IMR-90 (cell line): ENCODE measurements around the gene EME2. TPM values are rescaled to one million over a fixed set of nuclear protein-coding genes. Genes with fewer than 3 reads are reported as not detected.

ENCODE experiments used
- ATAC-seq: fragments of 200-7000 bp; cut with Tn5 transposase; 2 replicates; pipeline ENCODE4 v1.9.1; 2020; ENCODE audit warnings: low read depth, mild to moderate bottlenecking, moderate library complexity
- BruUV-seq: library from RNA; stranded (reverse); fragments of 400-500 nt; replicated peaks from 2 replicates; lab custom pipeline; 2021; lab: Mats Ljungman, UMichigan
- CTCF ChIA-PET: fragments of 300-600 bp; formaldehyde crosslinking; extraction: SDS; loops from one replicate; lab custom pipeline; 2021; ENCODE audit warnings: antibody characterized with exemption; lab: Yijun Ruan, JAX
- POLR2A ChIA-PET: fragments of 300-600 bp; sonication (Branson Sonifier 250); formaldehyde crosslinking; loops from one replicate; lab custom pipeline; 2022; ENCODE audit warnings: antibody characterized with exemption; ENCODE audit not compliant: unreplicated experiment; lab: Charles Lee
- DNase-seq: peaks from one replicate; pipeline ENCODE4 v3.0.0; 2013
- H2AFZ ChIP-seq: replicated peaks from 2 replicates; pipeline ENCODE3; 2013; ENCODE audit warnings: low read length, mild to moderate bottlenecking; ENCODE audit not compliant: poor library complexity
- H2AK5ac ChIP-seq: 2 replicates; pipeline ENCODE4 v1.6.1; 2013; ENCODE audit warnings: low read depth, low read length, inconsistent platforms
- H2AK9ac ChIP-seq: replicated peaks from 2 replicates; pipeline ENCODE3; 2013; ENCODE audit warnings: mild to moderate bottlenecking, low read depth, low read length, moderate library complexity; ENCODE audit not compliant: poor library complexity
- H2BK120ac ChIP-seq: 2 replicates; pipeline ENCODE4 v1.6.1; 2013; ENCODE audit warnings: low read depth, low read length, inconsistent platforms
- H2BK15ac ChIP-seq: 3 replicates; pipeline ENCODE4 v1.6.1; 2013; ENCODE audit warnings: low read depth, low read length, inconsistent platforms
- H2BK20ac ChIP-seq: 2 replicates; pipeline ENCODE4 v1.6.1; 2013; ENCODE audit warnings: low read depth, mild to moderate bottlenecking, inconsistent platforms, low read length, moderate library complexity
- H2BK5ac ChIP-seq: 2 replicates; pipeline ENCODE4 v1.6.1; 2013; ENCODE audit warnings: mild to moderate bottlenecking, low read depth, low read length, inconsistent platforms; ENCODE audit not compliant: poor library complexity, severe bottlenecking
- H3K14ac ChIP-seq: replicated peaks from 2 replicates; pipeline ENCODE4 v1.6.1; 2013; ENCODE audit warnings: low read depth, low read length, inconsistent platforms
- H3K18ac ChIP-seq: 2 replicates; pipeline ENCODE4 v1.6.1; 2013; ENCODE audit warnings: low read depth, low read length, control low read depth
- H3K23ac ChIP-seq: 2 replicates; pipeline ENCODE4 v1.6.1; 2013; ENCODE audit warnings: low read depth, low read length, inconsistent platforms
- H3K27ac ChIP-seq: 2 replicates; pipeline ENCODE4 v1.5.1; 2013; ENCODE audit warnings: mild to moderate bottlenecking, control low read depth, low read length; ENCODE audit not compliant: insufficient read depth
- H3K27me3 ChIP-seq: 2 replicates; pipeline ENCODE4 v1.6.1; 2013; ENCODE audit warnings: low read length; ENCODE audit not compliant: control insufficient read depth, insufficient read depth
- H3K36me3 ChIP-seq: 2 replicates; pipeline ENCODE4 v1.6.1; 2013; ENCODE audit warnings: low read length, mixed read lengths; ENCODE audit not compliant: control insufficient read depth, insufficient read depth
- H3K4ac ChIP-seq: 2 replicates; pipeline ENCODE4 v1.6.1; 2013; ENCODE audit warnings: low read depth, low read length, inconsistent platforms
- H3K4me1 ChIP-seq: 2 replicates; pipeline ENCODE4 v1.6.1; 2013; ENCODE audit warnings: low read length, mixed read lengths; ENCODE audit not compliant: control insufficient read depth, insufficient read depth
- H3K4me2 ChIP-seq: 2 replicates; pipeline ENCODE4 v1.6.1; 2013; ENCODE audit warnings: low read depth, mild to moderate bottlenecking, control low read depth, low read length, moderate library complexity
- H3K4me3 ChIP-seq: 2 replicates; pipeline ENCODE4 v1.5.1; 2013; ENCODE audit warnings: low read depth, mild to moderate bottlenecking, control low read depth, low read length, moderate library complexity; ENCODE audit not compliant: insufficient read depth
- H3K56ac ChIP-seq: 2 replicates; pipeline ENCODE4 v1.6.1; 2013; ENCODE audit warnings: low read length, inconsistent platforms; ENCODE audit not compliant: insufficient read depth; ENCODE audit errors: extremely low read depth
- H3K79me1 ChIP-seq, 2 experiments: 2 replicates each; pipeline ENCODE4 v1.6.1; 2013; ENCODE audit warnings: low read length in 2 of 2, inconsistent platforms in 1 of 2, low read depth in 1 of 2
- H3K9ac ChIP-seq: 2 replicates; pipeline ENCODE4 v1.6.1; 2013; ENCODE audit warnings: low read depth, low read length, control low read depth
- H3K9me1 ChIP-seq: 2 replicates; pipeline ENCODE4 v1.6.1; 2013; ENCODE audit warnings: low read length, inconsistent platforms; ENCODE audit not compliant: insufficient read depth
- H3K9me3 ChIP-seq: 2 replicates; pipeline ENCODE4 v1.6.1; 2013; ENCODE audit warnings: low read length; ENCODE audit not compliant: control insufficient read depth, insufficient read depth
- H4K20me1 ChIP-seq: 2 replicates; pipeline ENCODE4 v1.6.1; 2013; ENCODE audit warnings: low read length, inconsistent platforms; ENCODE audit not compliant: insufficient read depth
- H4K5ac ChIP-seq: 2 replicates; pipeline ENCODE4 v1.6.1; 2013; ENCODE audit warnings: mild to moderate bottlenecking, low read depth, low read length, control low read depth
- H4K8ac ChIP-seq, 2 experiments: 2 replicates each; pipeline ENCODE4 v1.6.1; 2013; ENCODE audit warnings: low read depth in 2 of 2, low read length in 2 of 2, control low read depth in 1 of 2, inconsistent platforms in 1 of 2
- H4K91ac ChIP-seq: 2 replicates; pipeline ENCODE4 v1.6.1; 2013; ENCODE audit warnings: low read depth, low read length, inconsistent platforms; ENCODE audit not compliant: insufficient read depth
- SMC3 ChIP-seq: fragments of 150-350 bp; IDR thresholded peaks from 2 replicates; pipeline ENCODE4 v1.6.1; 2016; ENCODE audit warnings: low read depth, mild to moderate bottlenecking, antibody characterized with exemption, low read length, moderate library complexity
- WGBS, 2 experiments: methylation state at CpG; one replicate each; pipeline versions ENCODE4 v1.1.5 to v1.1.7; 2013; ENCODE audit warnings: missing lambda C conversion rate in 2 of 2; ENCODE audit not compliant: insufficient read length in 1 of 2; ENCODE audit errors: extremely low coverage in 2 of 2; 5-methylcytosine and 5-hydroxymethylcytosine counted together
- dilution Hi-C: fragments of 300-500 bp; cut with HindIII; formaldehyde crosslinking; loops from one replicate; pipeline ENCODE4 v1.14.3; 2018; ENCODE audit warnings: low sequenced_read_pairs; ENCODE audit not compliant: unreplicated experiment
- in situ Hi-C: fragments of 300-500 bp; cut with MboI; formaldehyde crosslinking; loops from 3 replicates; pipeline ENCODE4 v1.14.3; 2019; ENCODE audit warnings: low sequenced_read_pairs, inconsistent platforms, mixed read lengths
- intact Hi-C: fragments of 100-400 bp; cut with micrococcal nuclease; formaldehyde crosslinking; loops from 2 replicates; pipeline ENCODE4 v1.10.0; 2022
- polyA plus RNA-seq, 3 experiments: library from polyadenylated mRNA; depleted of rRNA; stranded (reverse); fragments of >200 nt; gene quantifications; 2 replicates each; pipeline ENCODE4 v1.2.3, GENCODE V29; 2012; ENCODE audit warnings: low replicate concordance in 1 of 3
- total RNA-seq: library from RNA; depleted of rRNA; stranded (reverse); fragments of >200 nt; gene quantifications from 2 replicates; pipeline ENCODE4 v1.2.3, GENCODE V29; 2012

The EME2 gene
- total and polyA plus RNA-seq, 2 of the 4 experiments (the other 2 are of a cell fraction), result 1.3 to 9.6 TPM

GRCh38 chr16:1790261-1790610 lies 17.6 kb downstream of the EME2 start:
- in situ Hi-C loops (no loop called here), intact Hi-C loops (no loop called here), dilution Hi-C loops (no loop called here)
- H3K4me3 ChIP-seq, result no peak overlapping the region
- no peak overlapping the region for H3K23ac ChIP-seq
- no peak overlapping the region for H2BK5ac ChIP-seq
- peaks cover 34% of the 10 kb centered on the region for H3K36me3 ChIP-seq
- BruUV-seq, result no TSS peak
- H3K18ac ChIP-seq, result no peak overlapping the region
- ATAC-seq, result no peak
- H2AK5ac ChIP-seq, result no peak overlapping the region
- no peak overlapping the region for H4K5ac ChIP-seq
- no peak for TF ChIP-seq SMC3
- ChIA-PET POLR2A (no interaction called here), CTCF (no interaction called here)
- DNase-seq, result no peak
- H3K4me2 ChIP-seq, result no peak overlapping the region
- no peak overlapping the region for H2BK20ac ChIP-seq
- peaks cover 3 to 22% of the 10 kb centered on the region in 2 experiments; a peak in 2 of 4 replicates for H3K79me1 ChIP-seq
- no peaks in the 10 kb centered on the region for H3K27me3 ChIP-seq
- no peak overlapping the region for H2AK9ac ChIP-seq
- peaks cover 24% of the 10 kb centered on the region for H4K20me1 ChIP-seq
- H4K8ac ChIP-seq, result no peak overlapping the region
- no peak overlapping the region for H3K9ac ChIP-seq
- no peak overlapping the region for H2BK15ac ChIP-seq
- H3K14ac ChIP-seq, result no peak overlapping the region
- H2BK120ac ChIP-seq, result no peak overlapping the region
- no peaks in the 10 kb centered on the region for H3K9me3 ChIP-seq
- no peak overlapping the region for H3K27ac ChIP-seq
- 0 out of 2 replicates have a peak, but pooled peaks cover under 1% of the 10 kb centered on the region for H3K9me1 ChIP-seq
- H3K4ac ChIP-seq, result no peak overlapping the region
- no peaks in the 10 kb centered on the region for H3K4me1 ChIP-seq
- H2AFZ ChIP-seq, result no peak overlapping the region
- H4K91ac ChIP-seq, result no peak overlapping the region
- 87% methylated on average over 11 of the region's 15 CpGs; no CpG with 5 or more reads in 1 of the 2 experiments for WGBS, 2 experiments
- H3K56ac ChIP-seq, result no peak overlapping the region
